Keratinocyte (primary cell): ENCODE results near the gene APLF. TPM values are rescaled to one million over a fixed set of nuclear protein-coding genes. Genes with fewer than 3 reads are reported as not detected.

ENCODE experiments used
- DNase-seq: peaks from one replicate; pipeline ENCODE4 v3.0.0-alpha.2; 2011; ENCODE audit warnings: low read depth, missing footprints, low spot score
- FAIRE-seq: peaks from 2 replicates; lab custom pipeline; 2011; peaks lifted over from hg19 to GRCh38; lab: Jason Lieb, UNC
- H2AFZ ChIP-seq: 2 replicates; pipeline ENCODE4 v1.6.0; 2012; ENCODE audit warnings: low read length, control low read depth, inconsistent platforms; ENCODE audit not compliant: control insufficient read depth
- H3K27ac ChIP-seq: 2 replicates; pipeline ENCODE4 v1.5.1; 2011; ENCODE audit warnings: low read length; ENCODE audit not compliant: control insufficient read depth, insufficient read depth
- H3K27me3 ChIP-seq: 3 replicates; pipeline ENCODE4 v1.6.0; 2011; ENCODE audit warnings: low read length; ENCODE audit not compliant: control insufficient read depth, insufficient read depth; ENCODE audit errors: extremely low read depth
- H3K36me3 ChIP-seq, 2 experiments: 2 replicates in 1 of 2; 3 replicates in 1 of 2; pipeline ENCODE4 v1.5.1; 2011; ENCODE audit warnings: low read length in 2 of 2, mild to moderate bottlenecking in 1 of 2; ENCODE audit not compliant: control insufficient read depth in 2 of 2, insufficient read depth in 2 of 2; ENCODE audit errors: extremely low read depth in 1 of 2
- H3K4me1 ChIP-seq: 3 replicates; pipeline ENCODE4 v1.5.1; 2011; ENCODE audit warnings: low read length; ENCODE audit not compliant: control insufficient read depth, insufficient read depth; ENCODE audit errors: extremely low read depth
- H3K4me2 ChIP-seq: 3 replicates; pipeline ENCODE4 v1.6.0; 2011; ENCODE audit warnings: low read depth, low read length; ENCODE audit not compliant: control insufficient read depth, insufficient read depth; ENCODE audit errors: extremely low read depth
- H3K4me3 ChIP-seq, 3 experiments: fragments of 200-600 bp in 1 of 3; sonication (generic) in 1 of 3; 2 replicates in 2 of 3; 3 replicates in 1 of 3; pipeline ENCODE4 v1.5.1; 2011 to 2016; ENCODE audit warnings: low read length in 3 of 3, mild to moderate bottlenecking in 3 of 3, control low read depth in 2 of 3, inconsistent platforms in 1 of 3, low read depth in 1 of 3, mixed read lengths in 1 of 3, mixed run types in 1 of 3, moderate library complexity in 1 of 3; ENCODE audit not compliant: control insufficient read depth in 2 of 3, insufficient read depth in 2 of 3; ENCODE audit errors: extremely low read depth in 1 of 3
- H3K79me2 ChIP-seq: 2 replicates; pipeline ENCODE4 v1.6.0; 2012; ENCODE audit warnings: low read length; ENCODE audit not compliant: control insufficient read depth, insufficient read depth
- H3K9ac ChIP-seq: 3 replicates; pipeline ENCODE4 v1.6.0; 2011; ENCODE audit warnings: low read length; ENCODE audit not compliant: control insufficient read depth, insufficient read depth; ENCODE audit errors: extremely low read depth
- H3K9me1 ChIP-seq: 3 replicates; pipeline ENCODE4 v1.6.0; 2011; ENCODE audit warnings: low read length; ENCODE audit not compliant: control insufficient read depth, insufficient read depth; ENCODE audit errors: extremely low read depth
- H3K9me3 ChIP-seq: 2 replicates; pipeline ENCODE4 v1.5.1; 2012; ENCODE audit warnings: low read depth, low read length; ENCODE audit not compliant: control insufficient read depth
- H4K20me1 ChIP-seq: 3 replicates; pipeline ENCODE4 v1.6.0; 2011; ENCODE audit warnings: low read length; ENCODE audit not compliant: control insufficient read depth, insufficient read depth; ENCODE audit errors: extremely low read depth
- CTCF ChIP-seq, 3 experiments: IDR thresholded peaks in 1 of 3; conservative IDR thresholded peaks in 1 of 3; optimal IDR thresholded peaks in 1 of 3; 2 replicates in 2 of 3; 3 replicates in 1 of 3; pipeline versions ENCODE3 to v1.5.1; 2011; ENCODE audit warnings: low read length in 3 of 3, mild to moderate bottlenecking in 3 of 3, moderate library complexity in 2 of 3, control low read depth in 1 of 3, inconsistent platforms in 1 of 3; ENCODE audit not compliant: insufficient read depth in 2 of 3; ENCODE audit errors: extremely low read depth in 1 of 3
- EZH2 ChIP-seq: IDR thresholded peaks from one replicate; pipeline ENCODE4 v1.6.1; 2012; ENCODE audit warnings: inconsistent platforms, mild to moderate bottlenecking, low read length, moderate library complexity
- dilution Hi-C: fragments of 300-500 bp; cut with MboI; formaldehyde crosslinking; loops from one replicate; pipeline ENCODE4 v1.7.0; 2020; ENCODE audit warnings: low sequenced_read_pairs; ENCODE audit not compliant: extremely low pct_ligation_motif_present
- polyA plus RNA-seq, 5 experiments: library from polyadenylated mRNA; depleted of rRNA in 3 of 5; stranded (reverse) in 3 of 5; stranded (forward) in 1 of 5; unstranded in 1 of 5; fragments of >200 nt; gene quantifications; 1 replicate in 1 of 5; 2 replicates in 3 of 5; 3 replicates in 1 of 5; pipeline versions ENCODE4 v1.2.1 to v1.2.3, GENCODE V29; 2011 to 2012; ENCODE audit warnings: missing spikeins in 2 of 5, low read depth in 1 of 5, low replicate concordance in 1 of 5

The APLF gene
- polyA plus RNA-seq, 1 donor (not counting 4 experiments of a cell fraction or from before 2014, with no cell fraction given) = 3.0 TPM

- Histone ChIP-seq H3K27me3 (no peaks in the 10 kb centered on the region), H3K4me1 (peaks cover 15% of the 10 kb centered on the region), H3K4me3 (no peak overlapping the region), H3K36me3 (no peaks in the 10 kb centered on the region), H3K27ac (no peak overlapping the region), H3K4me2 (no peak overlapping the region), H3K9me1 (peaks cover 3% of the 10 kb centered on the region), H3K9ac (no peak overlapping the region), H3K79me2 (peaks cover 10% of the 10 kb centered on the region), H3K9me3 (no peaks in the 10 kb centered on the region), H4K20me1 (no peaks in the 10 kb centered on the region), H2AFZ (no peak overlapping the region)
- DNase-seq (no peak), FAIRE-seq (no peak)
- dilution Hi-C loops = no loop called here
- TF ChIP-seq CTCF (optimal IDR thresholded peaks at IDR 0.05 in 1 of 3, IDR thresholded peaks at IDR 0.05 in 1 of 3, conservative IDR thresholded peaks at IDR 0.05 in 1 of 3; ENCODE audit: extremely low read depth in 1 of 3, insufficient read depth in 2 of 3, low read length in 3 of 3) (no peak), EZH2 (no peak)
Observed at GRCh38 chr2:68471385-68471784, 4.0 kb downstream of the APLF start.

GRCh38 chr2:68472796-68473414, 5.5 kb downstream of the APLF start:
- dilution Hi-C loops = no loop called here
- no peaks in the 10 kb centered on the region for H3K27me3 ChIP-seq
- H3K9me1 ChIP-seq = peaks cover 3% of the 10 kb centered on the region
- FAIRE-seq = no peak
- peaks cover 15% of the 10 kb centered on the region for H3K4me1 ChIP-seq
- H4K20me1 ChIP-seq = no peaks in the 10 kb centered on the region
- H3K79me2 ChIP-seq = peaks cover 10% of the 10 kb centered on the region
- no peak overlapping the region for H3K27ac ChIP-seq
- H3K9ac ChIP-seq = no peak overlapping the region
- TF ChIP-seq CTCF (optimal IDR thresholded peaks at IDR 0.05 in 1 of 3, IDR thresholded peaks at IDR 0.05 in 1 of 3, conservative IDR thresholded peaks at IDR 0.05 in 1 of 3; ENCODE audit: extremely low read depth in 1 of 3, insufficient read depth in 2 of 3, low read length in 3 of 3) (no peak), EZH2 (no peak)
- no peaks in the 10 kb centered on the region for H3K36me3 ChIP-seq
- H3K4me2 ChIP-seq = no peak overlapping the region
- no peak overlapping the region for H2AFZ ChIP-seq
- DNase-seq = no peak
- H3K4me3 ChIP-seq = no peak overlapping the region
- no peaks in the 10 kb centered on the region for H3K9me3 ChIP-seq
